Choroid plexus epithelial cell (primary cell): ENCODE data around the gene MAGED1.

ENCODE experiments used
- DNase-seq: peaks from one replicate; pipeline ENCODE4 v3.0.0-alpha.2; 2010; ENCODE audit warnings: low read depth
- H3K4me3 ChIP-seq: 2 replicates; pipeline ENCODE4 v1.5.1; 2011; ENCODE audit warnings: low read depth, mild to moderate bottlenecking, control low read depth, low read length, moderate library complexity
- TF ChIP-seq, protein P1 (sequence below): conservative IDR thresholded peaks from 2 replicates; pipeline ENCODE4 v1.5.1; 2011; ENCODE audit warnings: low read depth, mild to moderate bottlenecking, control low read depth, inconsistent platforms, low read length, moderate library complexity

MAGED1 gene

DNA sequence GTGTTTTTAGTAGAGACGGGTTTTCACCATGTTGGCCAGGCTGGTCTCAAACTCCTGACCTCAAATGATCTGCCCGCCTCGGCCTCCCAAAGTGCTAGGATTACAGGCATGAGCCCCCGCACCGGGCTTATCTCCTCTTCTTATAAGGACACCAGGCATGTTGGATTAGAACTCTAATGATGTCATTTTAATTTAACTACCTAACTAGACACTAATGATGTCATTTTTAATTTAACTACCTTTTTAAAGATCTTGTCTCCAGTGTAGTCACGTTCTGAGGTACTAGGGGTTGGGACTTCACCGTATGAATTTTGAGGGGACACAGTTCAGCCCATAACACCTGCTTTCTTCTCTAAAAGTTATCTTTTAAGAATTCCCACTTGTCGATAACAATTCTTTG lies 37.7 kb upstream of the MAGED1 start:
- no peak for DNase-seq
- TF ChIP-seq, protein P1, sequence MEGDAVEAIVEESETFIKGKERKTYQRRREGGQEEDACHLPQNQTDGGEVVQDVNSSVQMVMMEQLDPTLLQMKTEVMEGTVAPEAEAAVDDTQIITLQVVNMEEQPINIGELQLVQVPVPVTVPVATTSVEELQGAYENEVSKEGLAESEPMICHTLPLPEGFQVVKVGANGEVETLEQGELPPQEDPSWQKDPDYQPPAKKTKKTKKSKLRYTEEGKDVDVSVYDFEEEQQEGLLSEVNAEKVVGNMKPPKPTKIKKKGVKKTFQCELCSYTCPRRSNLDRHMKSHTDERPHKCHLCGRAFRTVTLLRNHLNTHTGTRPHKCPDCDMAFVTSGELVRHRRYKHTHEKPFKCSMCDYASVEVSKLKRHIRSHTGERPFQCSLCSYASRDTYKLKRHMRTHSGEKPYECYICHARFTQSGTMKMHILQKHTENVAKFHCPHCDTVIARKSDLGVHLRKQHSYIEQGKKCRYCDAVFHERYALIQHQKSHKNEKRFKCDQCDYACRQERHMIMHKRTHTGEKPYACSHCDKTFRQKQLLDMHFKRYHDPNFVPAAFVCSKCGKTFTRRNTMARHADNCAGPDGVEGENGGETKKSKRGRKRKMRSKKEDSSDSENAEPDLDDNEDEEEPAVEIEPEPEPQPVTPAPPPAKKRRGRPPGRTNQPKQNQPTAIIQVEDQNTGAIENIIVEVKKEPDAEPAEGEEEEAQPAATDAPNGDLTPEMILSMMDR = no peak
- no peak overlapping the region for H3K4me3 ChIP-seq

DNA sequence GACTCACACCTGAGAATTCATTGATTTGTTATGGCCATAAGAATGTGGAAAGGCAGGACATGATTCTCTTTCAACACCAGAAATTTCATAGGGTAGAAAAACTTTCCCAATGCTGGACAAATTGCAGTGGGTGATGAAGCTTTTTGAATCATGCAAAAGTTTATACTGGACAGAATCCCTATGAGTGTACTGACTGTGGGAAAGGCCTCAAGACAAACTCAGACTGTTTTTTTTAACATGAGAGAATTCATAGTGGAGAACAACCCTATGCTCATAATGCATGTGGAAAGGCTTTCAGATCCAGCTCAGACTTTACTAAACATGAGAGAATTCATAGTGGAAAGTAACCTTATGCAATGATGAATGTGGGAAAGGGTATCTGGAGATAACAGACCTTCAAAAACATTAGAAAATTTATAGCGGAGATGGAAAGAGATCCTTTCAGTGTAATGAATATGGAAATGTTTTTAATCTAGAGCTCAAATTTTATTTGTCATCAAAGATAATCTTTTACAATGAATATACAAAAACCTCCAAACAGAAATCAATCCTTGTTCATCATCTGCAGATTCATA lies 36.2 kb upstream of the MAGED1 start:
- no peak overlapping the region for H3K4me3 ChIP-seq
- TF ChIP-seq, protein P1 = no peak
- no peak for DNase-seq

DNA sequence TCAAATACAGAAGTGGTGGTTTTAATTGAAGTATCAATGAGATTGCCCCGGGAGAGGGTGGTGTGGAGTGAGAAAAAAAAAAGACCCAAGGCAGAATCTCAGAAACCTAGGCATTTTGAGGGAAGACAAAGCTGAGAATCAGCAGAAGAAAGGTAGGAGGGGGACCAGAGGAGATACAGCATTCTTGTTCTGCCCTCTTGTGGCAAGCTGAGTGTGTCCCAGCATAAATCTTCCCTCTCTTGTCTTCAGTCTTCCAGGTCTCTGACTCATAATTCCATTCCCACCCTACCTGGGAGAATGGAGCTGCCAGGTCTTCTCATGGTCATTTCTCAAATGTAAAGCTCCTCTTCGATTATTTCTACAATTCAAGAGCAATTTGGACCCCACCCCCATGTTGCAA lies 32.7 kb upstream of the MAGED1 start:
- H3K4me3 ChIP-seq = no peak overlapping the region
- peak; percentile 66 for DNase-seq
- TF ChIP-seq, protein P1 = peak; percentile 71

DNA sequence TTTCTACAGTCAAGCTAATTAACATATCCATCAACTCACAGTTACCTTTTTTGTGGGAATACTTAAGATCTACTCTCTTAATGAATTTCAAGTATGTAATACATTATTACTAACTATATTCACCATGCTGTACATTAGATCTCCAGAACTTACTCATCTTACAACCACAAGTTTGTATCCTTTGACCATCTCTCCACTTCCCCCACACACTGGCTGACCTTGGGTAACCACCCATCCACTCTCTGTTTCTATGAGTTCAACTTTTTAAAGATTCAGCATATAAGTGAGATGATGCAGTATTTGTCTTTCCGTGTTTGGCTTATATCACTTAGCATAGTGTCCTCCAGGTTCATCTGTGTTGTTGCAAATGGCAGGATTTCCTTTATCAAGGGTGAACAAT lies 30.5 kb upstream of the MAGED1 start:
- DNase-seq = no peak
- no peak overlapping the region for H3K4me3 ChIP-seq
- TF ChIP-seq, protein P1 = no peak

DNA sequence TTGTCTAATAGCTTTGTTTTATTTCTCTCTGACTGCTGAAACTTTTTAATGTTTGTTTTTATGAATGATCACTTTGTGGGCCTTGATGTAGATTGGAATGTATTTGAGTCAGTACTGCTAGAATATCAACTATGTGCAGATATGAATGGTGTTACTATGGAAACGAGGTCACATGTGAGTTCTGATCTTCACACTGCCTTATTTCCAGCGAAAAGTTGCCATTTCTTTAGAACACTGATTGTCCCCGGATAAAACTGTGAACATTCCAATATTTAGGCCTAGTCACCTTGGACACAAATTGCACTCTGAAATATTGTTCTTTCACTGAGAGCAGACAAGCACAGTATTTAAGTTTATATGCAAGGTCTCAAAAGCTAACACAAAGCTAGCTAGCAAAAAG lies 27.2 kb upstream of the MAGED1 start:
- TF ChIP-seq, protein P1 = no peak
- peak; percentile 73 for DNase-seq
- H3K4me3 ChIP-seq = no peak overlapping the region

DNA sequence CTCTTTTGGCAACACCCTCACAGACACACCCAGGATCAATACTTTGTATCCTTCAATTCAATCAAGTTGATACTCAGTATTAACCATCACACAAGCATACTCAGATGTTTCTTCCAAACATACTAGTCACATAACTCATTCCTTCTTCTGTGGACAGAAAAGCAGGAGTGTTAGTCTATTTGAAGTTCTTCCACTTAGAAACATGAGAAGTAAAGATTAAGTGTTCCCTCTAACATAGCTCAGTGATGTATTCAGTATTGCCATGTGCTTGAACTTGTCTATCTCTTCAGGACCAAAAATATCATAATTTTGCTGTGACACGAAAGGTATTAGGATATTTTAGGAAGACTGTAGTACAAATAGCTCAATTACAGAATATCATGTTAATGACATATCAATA lies 25.8 kb upstream of the MAGED1 start:
- no peak for DNase-seq
- TF ChIP-seq, protein P1 = no peak

DNA sequence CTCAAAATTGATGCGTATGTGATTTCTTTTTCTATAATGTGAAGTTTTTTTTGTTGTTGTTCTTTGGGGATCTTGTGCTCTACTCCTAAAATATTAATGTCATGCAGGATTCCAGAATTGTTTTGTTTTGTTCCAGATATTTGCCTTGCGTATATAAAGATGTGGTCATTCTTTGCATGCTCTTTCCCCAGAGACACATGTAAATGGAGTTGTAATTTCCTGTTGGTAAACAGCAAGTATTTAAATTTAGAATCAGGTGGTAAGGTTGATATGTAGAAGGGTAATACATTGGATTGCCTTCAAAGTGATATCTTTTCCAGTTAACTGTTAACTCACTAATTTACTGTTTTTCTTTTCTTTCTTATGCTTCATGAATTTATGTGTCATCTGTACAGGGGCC lies 23.1 kb upstream of the MAGED1 start:
- TF ChIP-seq, protein P1 = no peak
- H3K4me3 ChIP-seq = no peak overlapping the region
- no peak for DNase-seq

More for the DNA sequence above, 25.8 kb upstream of the MAGED1 start:
- no peak overlapping the region for H3K4me3 ChIP-seq
